Thymus (tissue), 11 donors: Measurements from ENCODE around the gene USH2A. TPM values are rescaled to one million over a fixed set of nuclear protein-coding genes. Genes with fewer than 3 reads are reported as not detected.
"Not testable (repeated sequence)": the region's sequence is repeated elsewhere in the genome, so short reads cannot be mapped to it uniquely, and the experiment has no call there.

Experiments
- DNase-seq, 9 donors: peaks; one replicate each; pipeline ENCODE4 v3.0.0-alpha.2; 2013; ENCODE audit warnings: low spot score in 9 of 9, low read depth in 6 of 9, missing footprints in 1 of 9
- H3K27ac ChIP-seq, 2 donors: one replicate each; pipeline ENCODE4 v1.5.1; 2013; ENCODE audit warnings: control low read depth in 1 of 2, low read depth in 1 of 2, low read length in 1 of 2, mild to moderate bottlenecking in 1 of 2, moderate library complexity in 1 of 2
- H3K27me3 ChIP-seq, 2 donors: one replicate each; pipeline ENCODE4 v1.5.1; 2013; ENCODE audit warnings: low read length in 1 of 2; ENCODE audit not compliant: control insufficient read depth in 2 of 2, insufficient read depth in 1 of 2
- H3K36me3 ChIP-seq, 2 donors: one replicate each; pipeline ENCODE4 v1.5.1; 2013; ENCODE audit warnings: low read length in 1 of 2, mild to moderate bottlenecking in 1 of 2, moderate library complexity in 1 of 2; ENCODE audit not compliant: control insufficient read depth in 2 of 2, insufficient read depth in 2 of 2
- H3K4me1 ChIP-seq, 2 donors: one replicate each; pipeline ENCODE4 v1.5.1; 2013; ENCODE audit warnings: low read length in 2 of 2; ENCODE audit not compliant: control insufficient read depth in 2 of 2, insufficient read depth in 2 of 2
- H3K4me3 ChIP-seq, 2 donors: one replicate each; pipeline ENCODE4 v1.5.1; 2013; ENCODE audit warnings: low read length in 2 of 2, control low read depth in 1 of 2, mild to moderate bottlenecking in 1 of 2
- H3K9me3 ChIP-seq, 2 donors: one replicate each; pipeline ENCODE4 v1.5.1; 2013; ENCODE audit warnings: low read length in 1 of 2, mild to moderate bottlenecking in 1 of 2; ENCODE audit not compliant: control insufficient read depth in 2 of 2, insufficient read depth in 1 of 2
- WGBS: extraction: QIAGEN DNeasy Blood & Tissue Kit; methylation state at CpG from one replicate; pipeline ENCODE4 v1.1.7; 2013; 5-methylcytosine and 5-hydroxymethylcytosine counted together
- polyA plus RNA-seq: library from polyadenylated mRNA; stranded (reverse); fragments of 200-250 nt; gene quantifications from one replicate; pipeline ENCODE4 v1.2.3, GENCODE V29; 2013
- total RNA-seq: library from RNA; stranded (reverse); fragments of 120-200 nt; gene quantifications from one replicate; pipeline ENCODE4 v1.2.4, GENCODE V29; 2013
- donor health status: healthy.

USH2A gene
- total and polyA plus RNA-seq, 2 donors: 0.09 to 0.14 TPM

- 66% methylated on average over 1 of the region's 1 CpG for WGBS
- H3K27me3 ChIP-seq: no peaks in the 10 kb centered on the region
- H3K4me1 ChIP-seq: no peaks in the 10 kb centered on the region
- no peak overlapping the region for H3K4me3 ChIP-seq
- H3K9me3 ChIP-seq: peaks cover 0 to 3% of the 10 kb centered on the region in 2 donors
- no peak overlapping the region for H3K27ac ChIP-seq
- no peak for DNase-seq
- H3K36me3 ChIP-seq: no peaks in the 10 kb centered on the region
Observed at GRCh38 chr1:216350186-216350585, 73.1 kb downstream of the USH2A start.

- no peaks in the 10 kb centered on the region for H3K4me1 ChIP-seq
- H3K27me3 ChIP-seq: no peaks in the 10 kb centered on the region
- peaks cover 0 to 3% of the 10 kb centered on the region in 2 donors for H3K9me3 ChIP-seq
- DNase-seq: no peak
- 84% methylated on average over 3 of the region's 3 CpGs for WGBS
- H3K4me3 ChIP-seq: no peak overlapping the region
- no peaks in the 10 kb centered on the region for H3K36me3 ChIP-seq
- H3K27ac ChIP-seq: no peak overlapping the region
Observed at GRCh38 chr1:216346526-216346925, 76.7 kb downstream of the USH2A start.

- H3K4me1 ChIP-seq, H3K27ac ChIP-seq, H3K27me3 ChIP-seq, H3K4me3 ChIP-seq, DNase-seq, H3K9me3 ChIP-seq, H3K36me3 ChIP-seq: not testable (repeated sequence)
- WGBS: 85% methylated on average over 5 of the region's 5 CpGs
Observed at GRCh38 chr1:216340542-216340941, 82.7 kb downstream of the USH2A start.

- Histone ChIP-seq H3K36me3 (no peaks in the 10 kb centered on the region), H3K4me3 (no peak overlapping the region), H3K4me1 (no peaks in the 10 kb centered on the region), H3K9me3 (no peaks in the 10 kb centered on the region), H3K27me3 (no peaks in the 10 kb centered on the region), H3K27ac (no peak overlapping the region)
- WGBS: 89% methylated on average over 3 of the region's 3 CpGs
- no peak for DNase-seq
Observed at GRCh38 chr1:216332462-216332861, 90.8 kb downstream of the USH2A start.

GRCh38 chr1:216332003-216332402, 91.2 kb downstream of the USH2A start:
- DNase-seq: no peak
- no peak overlapping the region for H3K4me3 ChIP-seq
- no peaks in the 10 kb centered on the region for H3K27me3 ChIP-seq
- H3K36me3 ChIP-seq: no peaks in the 10 kb centered on the region
- H3K9me3 ChIP-seq: no peaks in the 10 kb centered on the region
- H3K4me1 ChIP-seq: no peaks in the 10 kb centered on the region
- H3K27ac ChIP-seq: no peak overlapping the region
- 92% methylated on average over 2 of the region's 2 CpGs for WGBS

GRCh38 chr1:216331211-216331610, 92.0 kb downstream of the USH2A start:
- no peak for DNase-seq
- H3K4me3 ChIP-seq: no peak overlapping the region
- H3K27me3 ChIP-seq: no peaks in the 10 kb centered on the region
- H3K4me1 ChIP-seq: no peaks in the 10 kb centered on the region
- H3K9me3 ChIP-seq: no peaks in the 10 kb centered on the region
- no peaks in the 10 kb centered on the region for H3K36me3 ChIP-seq
- H3K27ac ChIP-seq: no peak overlapping the region

GRCh38 chr1:216330262-216330661, 93.0 kb downstream of the USH2A start:
- Histone ChIP-seq H3K36me3 (no peaks in the 10 kb centered on the region), H3K9me3 (no peaks in the 10 kb centered on the region), H3K4me1 (no peaks in the 10 kb centered on the region), H3K4me3 (no peak overlapping the region), H3K27me3 (no peaks in the 10 kb centered on the region), H3K27ac (no peak overlapping the region)
- no peak for DNase-seq
- WGBS: 89% methylated on average over 2 of the region's 2 CpGs

GRCh38 chr1:216325946-216326345, 97.3 kb downstream of the USH2A start:
- no peak overlapping the region for H3K27ac ChIP-seq
- no peaks in the 10 kb centered on the region for H3K27me3 ChIP-seq
- WGBS: 89% methylated on average over 2 of the region's 2 CpGs
- H3K9me3 ChIP-seq: no peaks in the 10 kb centered on the region
- DNase-seq: no peak
- no peaks in the 10 kb centered on the region for H3K4me1 ChIP-seq
- H3K36me3 ChIP-seq: no peaks in the 10 kb centered on the region
- H3K4me3 ChIP-seq: no peak overlapping the region

GRCh38 chr1:216325336-216325735, 97.9 kb downstream of the USH2A start:
- H3K4me3 ChIP-seq: no peak overlapping the region
- no peaks in the 10 kb centered on the region for H3K27me3 ChIP-seq
- H3K4me1 ChIP-seq: no peaks in the 10 kb centered on the region
- no peak overlapping the region for H3K27ac ChIP-seq
- DNase-seq: no peak
- no peaks in the 10 kb centered on the region for H3K36me3 ChIP-seq
- 95% methylated on average over 7 of the region's 7 CpGs for WGBS
- no peaks in the 10 kb centered on the region for H3K9me3 ChIP-seq

- Histone ChIP-seq H3K9me3 (no peaks in the 10 kb centered on the region), H3K27me3 (no peaks in the 10 kb centered on the region), H3K27ac (no peak overlapping the region), H3K4me3 (no peak overlapping the region), H3K36me3 (no peaks in the 10 kb centered on the region), H3K4me1 (no peaks in the 10 kb centered on the region)
- DNase-seq: no peak
- 89% methylated on average over 6 of the region's 6 CpGs for WGBS
Observed at GRCh38 chr1:216323344-216323743, 99.9 kb downstream of the USH2A start.
